ENCODE data around the gene DPH6.
"Not testable (repeated sequence)": the region's sequence is repeated elsewhere in the genome, so short reads cannot be mapped to it uniquely, and the experiment has no call there.

DPH6 gene

DNA sequence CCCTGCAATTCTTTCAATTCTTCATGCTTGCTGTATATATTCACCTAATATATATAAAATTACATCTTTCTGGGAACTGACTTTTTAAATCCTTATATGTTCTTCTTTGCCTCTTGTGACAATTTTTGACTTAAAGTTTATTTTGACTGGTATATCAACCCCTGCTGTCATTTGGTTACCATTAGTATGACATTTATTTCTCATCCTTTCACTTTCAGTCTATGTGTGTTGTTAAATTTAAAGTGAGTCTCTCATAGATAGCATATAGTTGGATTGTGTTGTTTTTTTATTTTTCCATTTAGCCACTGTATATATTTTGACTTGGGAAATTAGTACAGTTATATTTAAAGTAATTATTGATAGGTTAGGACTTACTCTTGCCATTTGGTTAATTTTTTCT lies 194.9 kb downstream of the DPH6 start:
- Histone ChIP-seq H3K4me1 (ENCODE audit: control insufficient read depth, insufficient read depth, low read length, unreplicated experiment) (no peaks in the 10 kb centered on the region), H3K36me3 (ENCODE audit: insufficient read depth, low read length) (no peaks in the 10 kb centered on the region), H3K27me3 (ENCODE audit: insufficient read depth, low read length) (no peaks in the 10 kb centered on the region)

DNA sequence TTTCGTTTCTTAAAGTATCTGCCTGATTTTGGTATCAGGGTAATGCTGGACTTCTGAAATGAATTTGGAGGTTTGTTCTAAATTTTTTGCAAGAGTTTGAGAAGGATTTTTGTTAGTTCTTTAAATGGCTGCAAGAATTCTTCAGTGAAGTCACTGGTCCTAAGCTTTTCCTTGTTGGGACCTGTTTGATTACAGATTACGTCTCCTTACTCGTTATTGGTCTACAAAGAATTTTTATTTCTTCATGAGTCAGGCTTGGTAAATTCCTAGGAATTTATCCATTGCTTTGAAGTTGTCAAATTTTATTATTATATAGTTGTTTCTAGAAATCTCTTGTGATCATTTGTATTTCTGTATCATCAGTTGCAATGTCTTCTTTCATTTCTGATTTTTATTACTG lies 196.0 kb downstream of the DPH6 start:
- no peaks in the 10 kb centered on the region for H3K4me1 ChIP-seq (ENCODE audit: control insufficient read depth, insufficient read depth, low read length, unreplicated experiment)
- H3K4me3 ChIP-seq (ENCODE audit: low read depth, low read length) = no peak overlapping the region
- no peak overlapping the region for H3K27ac ChIP-seq (ENCODE audit: low read depth, low read length)
- no peaks in the 10 kb centered on the region for H3K27me3 ChIP-seq (ENCODE audit: insufficient read depth, low read length)
- H3K36me3 ChIP-seq (ENCODE audit: insufficient read depth, low read length) = no peaks in the 10 kb centered on the region
- no peaks in the 10 kb centered on the region for H3K79me2 ChIP-seq (ENCODE audit: control insufficient read depth, insufficient read depth, low read length, unreplicated experiment)
- no peak overlapping the region for H2AFZ ChIP-seq (ENCODE audit: low read length, unreplicated experiment)

More for the DNA sequence above, 194.9 kb downstream of the DPH6 start:
- Histone ChIP-seq H2AFZ (ENCODE audit: low read length, unreplicated experiment) (no peak overlapping the region), H3K4me3 (ENCODE audit: low read depth, low read length) (no peak overlapping the region), H3K79me2 (ENCODE audit: control insufficient read depth, insufficient read depth, low read length, unreplicated experiment) (no peaks in the 10 kb centered on the region), H3K27ac (ENCODE audit: low read depth, low read length) (no peak overlapping the region)

GRCh38 chr15:35330916-35331315 lies 215.0 kb downstream of the DPH6 start:
- Histone ChIP-seq H3K27me3 (ENCODE audit: insufficient read depth, low read length) (no peaks in the 10 kb centered on the region), H3K79me2 (ENCODE audit: control insufficient read depth, insufficient read depth, low read length, unreplicated experiment) (no peaks in the 10 kb centered on the region), H3K4me1 (ENCODE audit: control insufficient read depth, insufficient read depth, low read length, unreplicated experiment) (no peaks in the 10 kb centered on the region), H2AFZ (ENCODE audit: low read length, unreplicated experiment) (no peak overlapping the region), H3K4me3 (ENCODE audit: low read depth, low read length) (no peak overlapping the region), H3K36me3 (ENCODE audit: insufficient read depth, low read length) (no peaks in the 10 kb centered on the region), H3K27ac (ENCODE audit: low read depth, low read length) (no peak overlapping the region)

- H3K4me1 ChIP-seq (ENCODE audit: control insufficient read depth, insufficient read depth, low read length, unreplicated experiment) = no peaks in the 10 kb centered on the region
- H3K4me3 ChIP-seq (ENCODE audit: low read depth, low read length) = no peak overlapping the region
- no peak overlapping the region for H3K27ac ChIP-seq (ENCODE audit: low read depth, low read length)
- H3K27me3 ChIP-seq (ENCODE audit: insufficient read depth, low read length) = no peaks in the 10 kb centered on the region
- H3K79me2 ChIP-seq (ENCODE audit: control insufficient read depth, insufficient read depth, low read length, unreplicated experiment) = no peaks in the 10 kb centered on the region
- no peak overlapping the region for H2AFZ ChIP-seq (ENCODE audit: low read length, unreplicated experiment)
- no peaks in the 10 kb centered on the region for H3K36me3 ChIP-seq (ENCODE audit: insufficient read depth, low read length)
Observed at GRCh38 chr15:35330048-35330695, 215.8 kb downstream of the DPH6 start.

DNA sequence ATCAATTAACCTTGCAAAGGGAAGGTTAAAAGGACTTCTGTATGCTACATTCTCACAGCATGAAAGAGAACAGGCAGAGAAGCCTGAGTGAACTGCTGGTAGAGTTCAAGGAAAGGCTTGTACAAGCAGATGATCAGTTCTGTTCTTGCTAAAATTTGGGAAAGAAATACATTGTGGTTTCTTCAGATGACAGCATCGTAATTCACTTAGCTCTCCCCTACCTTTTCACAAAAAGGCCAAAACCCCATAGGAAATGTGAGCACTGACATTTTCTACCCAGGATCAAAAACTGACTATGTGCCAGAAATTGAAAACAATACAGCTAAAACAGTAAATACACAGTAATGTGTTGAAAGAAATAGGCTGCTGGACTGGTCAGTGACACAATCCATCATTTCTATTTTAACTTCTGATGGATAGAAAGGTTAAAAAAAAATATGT lies 216.4 kb downstream of the DPH6 start:
- Histone ChIP-seq H3K36me3 (ENCODE audit: insufficient read depth, low read length) (no peaks in the 10 kb centered on the region), H3K27ac (ENCODE audit: low read depth, low read length) (no peak overlapping the region), H3K4me3 (ENCODE audit: low read depth, low read length) (no peak overlapping the region), H3K27me3 (ENCODE audit: insufficient read depth, low read length) (no peaks in the 10 kb centered on the region), H3K79me2 (ENCODE audit: control insufficient read depth, insufficient read depth, low read length, unreplicated experiment) (no peaks in the 10 kb centered on the region), H3K4me1 (ENCODE audit: control insufficient read depth, insufficient read depth, low read length, unreplicated experiment) (no peaks in the 10 kb centered on the region), H2AFZ (ENCODE audit: low read length, unreplicated experiment) (no peak overlapping the region)

- H3K27me3 ChIP-seq (ENCODE audit: insufficient read depth, low read length); H3K27ac ChIP-seq (ENCODE audit: low read depth, low read length): not testable (repeated sequence)
Observed at GRCh38 chr15:35328836-35329235, 217.1 kb downstream of the DPH6 start.

DNA sequence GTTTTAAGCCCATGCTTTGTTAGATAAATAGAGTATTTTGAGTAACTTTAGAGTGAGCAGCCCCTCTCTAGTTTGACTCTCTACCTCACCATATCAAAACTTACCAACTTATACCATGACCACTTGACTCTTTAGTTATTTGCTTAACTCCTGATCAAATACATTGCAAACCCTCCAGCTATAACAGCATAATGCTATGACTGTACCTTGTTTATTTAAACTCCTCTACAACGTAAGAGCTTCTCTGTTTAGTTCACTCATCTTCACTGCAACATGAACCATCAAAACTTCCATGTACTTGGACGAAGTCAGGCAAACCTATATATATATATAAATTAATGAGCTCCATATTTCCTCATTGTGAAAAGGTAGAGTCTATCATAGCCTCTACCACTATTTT lies 218.2 kb downstream of the DPH6 start:
- H3K4me3 ChIP-seq (ENCODE audit: low read depth, low read length) = no peak overlapping the region
- no peak overlapping the region for H2AFZ ChIP-seq (ENCODE audit: low read length, unreplicated experiment)
- H3K79me2 ChIP-seq (ENCODE audit: control insufficient read depth, insufficient read depth, low read length, unreplicated experiment) = no peaks in the 10 kb centered on the region
- H3K27me3 ChIP-seq (ENCODE audit: insufficient read depth, low read length) = no peaks in the 10 kb centered on the region
- no peaks in the 10 kb centered on the region for H3K4me1 ChIP-seq (ENCODE audit: control insufficient read depth, insufficient read depth, low read length, unreplicated experiment)
- no peaks in the 10 kb centered on the region for H3K36me3 ChIP-seq (ENCODE audit: insufficient read depth, low read length)
- no peak overlapping the region for H3K27ac ChIP-seq (ENCODE audit: low read depth, low read length)

More at GRCh38 chr15:35328836-35329235, 217.1 kb downstream of the DPH6 start:
- not testable (repeated sequence) for H2AFZ ChIP-seq (ENCODE audit: low read length, unreplicated experiment); H3K36me3 ChIP-seq (ENCODE audit: insufficient read depth, low read length); H3K4me1 ChIP-seq (ENCODE audit: control insufficient read depth, insufficient read depth, low read length, unreplicated experiment); H3K4me3 ChIP-seq (ENCODE audit: low read depth, low read length); H3K79me2 ChIP-seq (ENCODE audit: control insufficient read depth, insufficient read depth, low read length, unreplicated experiment)

DNA sequence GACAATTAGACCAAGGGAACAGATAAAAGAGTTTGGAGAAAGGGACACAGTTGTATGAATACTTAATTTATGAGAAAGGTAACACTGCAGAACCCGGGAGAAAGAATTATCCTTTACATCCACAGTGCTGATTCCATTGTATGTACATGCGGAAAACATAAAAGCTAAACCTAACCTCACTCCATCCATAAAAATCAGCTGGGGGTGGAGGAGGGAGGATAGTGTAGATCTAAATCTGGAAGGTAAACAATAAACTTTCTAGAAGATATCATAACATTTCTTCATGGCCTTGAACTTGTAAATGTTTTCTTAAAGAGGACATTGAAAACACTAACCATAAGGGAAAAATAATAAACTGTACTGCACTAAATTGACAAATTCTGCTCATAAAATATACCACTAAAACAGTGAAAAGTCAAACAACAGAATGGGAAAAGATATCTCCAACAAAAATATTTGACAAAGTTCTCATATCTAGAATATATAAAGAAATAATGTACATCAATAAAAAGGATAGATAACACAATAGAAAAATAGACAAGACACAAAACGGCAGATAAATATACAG lies 220.5 kb downstream of the DPH6 start:
- no peaks in the 10 kb centered on the region for H3K79me2 ChIP-seq (ENCODE audit: control insufficient read depth, insufficient read depth, low read length, unreplicated experiment)
- no peak overlapping the region for H3K4me3 ChIP-seq (ENCODE audit: low read depth, low read length)
- H3K27ac ChIP-seq (ENCODE audit: low read depth, low read length) = no peak overlapping the region
- H3K4me1 ChIP-seq (ENCODE audit: control insufficient read depth, insufficient read depth, low read length, unreplicated experiment) = no peaks in the 10 kb centered on the region
- no peaks in the 10 kb centered on the region for H3K36me3 ChIP-seq (ENCODE audit: insufficient read depth, low read length)
- no peak overlapping the region for H2AFZ ChIP-seq (ENCODE audit: low read length, unreplicated experiment)
- no peaks in the 10 kb centered on the region for H3K27me3 ChIP-seq (ENCODE audit: insufficient read depth, low read length)

GRCh38 chr15:35323141-35323540 lies 222.8 kb downstream of the DPH6 start:
- no peaks in the 10 kb centered on the region for H3K36me3 ChIP-seq (ENCODE audit: insufficient read depth, low read length)
- no peak overlapping the region for H3K4me3 ChIP-seq (ENCODE audit: low read depth, low read length)
- H3K79me2 ChIP-seq (ENCODE audit: control insufficient read depth, insufficient read depth, low read length, unreplicated experiment) = no peaks in the 10 kb centered on the region

DNA sequence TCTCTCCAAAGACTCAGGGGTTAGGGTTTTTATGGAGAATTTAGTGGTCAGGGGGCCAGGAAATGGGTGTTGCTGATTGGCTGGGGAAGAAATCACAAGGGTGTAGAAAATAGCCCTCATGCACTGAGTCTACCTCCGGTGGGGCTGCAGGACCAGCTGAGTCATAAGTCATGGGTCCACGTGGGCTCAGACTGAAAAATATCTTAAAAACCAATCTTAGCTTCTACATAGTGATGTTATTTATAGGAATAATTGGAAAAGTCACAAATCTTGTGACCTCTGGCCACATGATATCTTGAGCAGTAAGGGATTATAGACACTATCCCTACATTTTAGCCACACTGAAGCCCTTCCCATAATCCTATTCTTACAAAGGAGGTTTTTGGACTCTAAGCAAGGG lies 224.0 kb downstream of the DPH6 start:
- Histone ChIP-seq H3K4me1 (ENCODE audit: control insufficient read depth, insufficient read depth, low read length, unreplicated experiment) (no peaks in the 10 kb centered on the region), H3K27me3 (ENCODE audit: insufficient read depth, low read length) (no peaks in the 10 kb centered on the region), H3K36me3 (ENCODE audit: insufficient read depth, low read length) (no peaks in the 10 kb centered on the region), H3K4me3 (ENCODE audit: low read depth, low read length) (no peak overlapping the region), H2AFZ (ENCODE audit: low read length, unreplicated experiment) (no peak overlapping the region), H3K27ac (ENCODE audit: low read depth, low read length) (no peak overlapping the region), H3K79me2 (ENCODE audit: control insufficient read depth, insufficient read depth, low read length, unreplicated experiment) (no peaks in the 10 kb centered on the region)

More at GRCh38 chr15:35323141-35323540, 222.8 kb downstream of the DPH6 start:
- no peaks in the 10 kb centered on the region for H3K27me3 ChIP-seq (ENCODE audit: insufficient read depth, low read length)
- no peaks in the 10 kb centered on the region for H3K4me1 ChIP-seq (ENCODE audit: control insufficient read depth, insufficient read depth, low read length, unreplicated experiment)
- H3K27ac ChIP-seq (ENCODE audit: low read depth, low read length) = no peak overlapping the region
- no peak overlapping the region for H2AFZ ChIP-seq (ENCODE audit: low read length, unreplicated experiment)

DNA sequence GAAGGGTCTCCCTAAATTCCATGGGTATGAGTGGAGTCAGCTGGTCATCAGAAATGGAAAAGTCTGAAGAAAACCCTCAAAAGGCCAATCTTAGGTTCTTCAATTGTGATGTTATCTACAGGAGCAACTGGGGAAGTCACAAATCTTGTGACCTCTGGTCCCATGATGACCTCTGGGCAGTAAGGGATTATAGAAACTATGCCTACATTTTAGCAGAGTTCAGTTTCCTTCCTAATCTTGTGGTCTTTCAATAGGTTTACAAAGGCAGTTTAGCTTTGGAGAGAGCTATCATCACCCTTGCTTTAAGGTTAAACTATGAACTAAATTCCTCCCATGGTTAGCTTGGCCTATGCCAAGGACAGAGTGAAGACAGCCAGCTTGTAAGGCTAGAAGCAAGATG lies 225.1 kb downstream of the DPH6 start:
- Histone ChIP-seq H3K4me3 (ENCODE audit: low read depth, low read length) (no peak overlapping the region), H3K36me3 (ENCODE audit: insufficient read depth, low read length) (no peaks in the 10 kb centered on the region), H3K27me3 (ENCODE audit: insufficient read depth, low read length) (no peaks in the 10 kb centered on the region), H2AFZ (ENCODE audit: low read length, unreplicated experiment) (no peak overlapping the region), H3K4me1 (ENCODE audit: control insufficient read depth, insufficient read depth, low read length, unreplicated experiment) (no peaks in the 10 kb centered on the region), H3K79me2 (ENCODE audit: control insufficient read depth, insufficient read depth, low read length, unreplicated experiment) (no peaks in the 10 kb centered on the region), H3K27ac (ENCODE audit: low read depth, low read length) (no peak overlapping the region)

All from ACC112 (cell line).